Brain microvascular endothelial cell (primary cell): ENCODE results near the gene MYO1B.

Experiments
- DNase-seq: peaks from one replicate; pipeline ENCODE4 v3.0.0-alpha.2; 2020
- H3K27ac ChIP-seq: fragments of 250-450 bp; sonication (Bioruptor Pico); 2 replicates; pipeline ENCODE4 v1.5.1; 2020; ENCODE audit warnings: mild to moderate bottlenecking, moderate library complexity
- H3K27me3 ChIP-seq: fragments of 250-450 bp; sonication (Bioruptor Pico); replicated peaks from 2 replicates; pipeline ENCODE4 v1.5.1; 2020; ENCODE audit warnings: mild to moderate bottlenecking
- H3K36me3 ChIP-seq: fragments of 250-450 bp; sonication (Bioruptor Pico); replicated peaks from 2 replicates; pipeline ENCODE4 v1.5.1; 2020; ENCODE audit warnings: mild to moderate bottlenecking
- H3K4me3 ChIP-seq: 2 replicates; pipeline ENCODE4 v1.5.1; 2011; ENCODE audit warnings: low read depth, mild to moderate bottlenecking, control low read depth, low read length, moderate library complexity
- CTCF ChIP-seq: IDR thresholded peaks from 2 replicates; pipeline ENCODE4 v1.5.1; 2011; ENCODE audit warnings: low read depth, mild to moderate bottlenecking, moderate library complexity, low read length, control low read depth, inconsistent platforms; ENCODE audit errors: missing control alignments
- in situ Hi-C: cut with HindIII; loops from 2 replicates; pipeline ENCODE4 v1.10.0; 2017; ENCODE audit warnings: low sequenced_read_pairs, low pct_ligation_motif_present

Gene MYO1B

GRCh38 chr2:191376981-191377629, 131.9 kb downstream of the MYO1B start:
- H3K36me3 ChIP-seq = peaks cover 3% of the 10 kb centered on the region
- DNase-seq = peak; percentile 94
- H3K27me3 ChIP-seq = no peaks in the 10 kb centered on the region
- peak overlapping the region; percentile 44 for H3K27ac ChIP-seq
- H3K4me3 ChIP-seq = no peak overlapping the region
- in situ Hi-C loops = no loop called here
- no peak for TF ChIP-seq CTCF

GRCh38 chr2:191379375-191379774, 134.2 kb downstream of the MYO1B start:
- no peak for DNase-seq
- in situ Hi-C loops = no loop called here
- Histone ChIP-seq H3K36me3 (no peaks in the 10 kb centered on the region), H3K4me3 (no peak overlapping the region), H3K27ac (no peak overlapping the region), H3K27me3 (no peaks in the 10 kb centered on the region)
- no peak for TF ChIP-seq CTCF

- in situ Hi-C loops = no loop called here
- peak overlapping the region; percentile 45 for H3K27ac ChIP-seq
- no peak overlapping the region for H3K4me3 ChIP-seq
- peaks cover 6% of the 10 kb centered on the region for H3K36me3 ChIP-seq
- no peaks in the 10 kb centered on the region for H3K27me3 ChIP-seq
- DNase-seq = peak; percentile 77
- no peak for TF ChIP-seq CTCF
Observed at GRCh38 chr2:191382801-191383200, 137.6 kb downstream of the MYO1B start.

GRCh38 chr2:191383486-191383885, 138.3 kb downstream of the MYO1B start:
- Histone ChIP-seq H3K27ac (peak overlapping the region; percentile 23), H3K4me3 (no peak overlapping the region), H3K36me3 (peaks cover 6% of the 10 kb centered on the region), H3K27me3 (no peaks in the 10 kb centered on the region)
- no peak for TF ChIP-seq CTCF
- no peak for DNase-seq
- in situ Hi-C loops = no loop called here

GRCh38 chr2:191384829-191385228, 139.6 kb downstream of the MYO1B start:
- H3K27ac ChIP-seq = peak overlapping the region; percentile 48
- no peaks in the 10 kb centered on the region for H3K27me3 ChIP-seq
- no peak overlapping the region for H3K4me3 ChIP-seq
- no peak for DNase-seq
- in situ Hi-C loops = no loop called here
- H3K36me3 ChIP-seq = peaks cover 9% of the 10 kb centered on the region
- TF ChIP-seq CTCF = no peak
